Measurements from ENCODE around the gene PTPRH. TPM values are rescaled to one million over a fixed set of nuclear protein-coding genes. Genes with fewer than 3 reads are reported as not detected.
"Not testable (repeated sequence)": the region's sequence is repeated elsewhere in the genome, so short reads cannot be mapped to it uniquely, and the experiment has no call there.

The PTPRH gene
- total and polyA plus RNA-seq, 3 experiments from 2014 or later = not detected

DNA sequence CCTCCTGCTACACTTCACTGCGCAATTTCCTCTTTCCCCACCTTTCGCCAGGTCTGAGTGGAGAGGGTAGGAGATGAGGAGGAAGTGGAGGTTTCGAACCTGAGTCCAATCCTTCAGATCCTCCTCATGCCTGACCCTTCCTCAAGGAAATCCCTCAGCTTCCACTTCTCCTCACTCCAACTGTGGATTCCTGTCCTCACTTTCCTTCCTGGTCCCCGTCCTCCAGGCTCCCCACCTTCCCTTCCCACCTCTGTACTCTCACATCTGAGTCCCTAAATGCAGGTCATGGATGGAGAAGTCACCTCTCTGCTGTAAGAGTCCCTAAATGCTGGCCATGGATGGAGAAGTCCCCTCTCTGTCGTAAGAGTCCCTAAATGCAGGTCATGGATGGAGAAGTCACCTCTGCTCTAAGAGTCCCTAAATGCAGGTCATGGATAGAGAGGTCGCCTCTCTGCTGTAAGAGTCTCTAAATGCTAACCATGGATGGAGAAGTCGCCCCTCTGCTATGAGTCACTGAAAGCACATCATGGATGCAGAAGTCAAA is 16.2 kb upstream of the PTPRH start:
- no peak overlapping the region for H3K4me3 ChIP-seq (ENCODE audit: low read length)
- H3K4me3 Mint-ChIP-seq = no peak overlapping the region
- no peaks in the 10 kb centered on the region for H3K27me3 ChIP-seq (ENCODE audit: insufficient read depth, low read length, poor library complexity, severe bottlenecking)
- ChIA-PET POLR2A (no interaction called here), CTCF (no interaction called here)
- peaks cover 0 to 5% (median 0%) of the 10 kb centered on the region in 5 donors for H3K9me3 Mint-ChIP-seq
- H3K36me3 ChIP-seq (ENCODE audit: insufficient read depth, low read length) = peaks cover 5% of the 10 kb centered on the region
- H3K4me1 Mint-ChIP-seq = peaks cover 0 to 3% (median 3%) of the 10 kb centered on the region in 3 donors
- H3K27me3 Mint-ChIP-seq = no peaks in the 10 kb centered on the region
- H3K27ac ChIP-seq (ENCODE audit: low read depth, low read length) = no peak overlapping the region
- H3K27ac Mint-ChIP-seq = peak overlapping the region in 2 of 8 donors; percentile 52 to 79
- H3K4me1 ChIP-seq (ENCODE audit: insufficient read depth, low read length) = no peaks in the 10 kb centered on the region
- H3K9me3 ChIP-seq (ENCODE audit: low read length) = no peaks in the 10 kb centered on the region
- DNase-seq = no peak
- H3K36me3 Mint-ChIP-seq = peaks cover 8 to 54% (median 9%) of the 10 kb centered on the region in 3 donors

DNA sequence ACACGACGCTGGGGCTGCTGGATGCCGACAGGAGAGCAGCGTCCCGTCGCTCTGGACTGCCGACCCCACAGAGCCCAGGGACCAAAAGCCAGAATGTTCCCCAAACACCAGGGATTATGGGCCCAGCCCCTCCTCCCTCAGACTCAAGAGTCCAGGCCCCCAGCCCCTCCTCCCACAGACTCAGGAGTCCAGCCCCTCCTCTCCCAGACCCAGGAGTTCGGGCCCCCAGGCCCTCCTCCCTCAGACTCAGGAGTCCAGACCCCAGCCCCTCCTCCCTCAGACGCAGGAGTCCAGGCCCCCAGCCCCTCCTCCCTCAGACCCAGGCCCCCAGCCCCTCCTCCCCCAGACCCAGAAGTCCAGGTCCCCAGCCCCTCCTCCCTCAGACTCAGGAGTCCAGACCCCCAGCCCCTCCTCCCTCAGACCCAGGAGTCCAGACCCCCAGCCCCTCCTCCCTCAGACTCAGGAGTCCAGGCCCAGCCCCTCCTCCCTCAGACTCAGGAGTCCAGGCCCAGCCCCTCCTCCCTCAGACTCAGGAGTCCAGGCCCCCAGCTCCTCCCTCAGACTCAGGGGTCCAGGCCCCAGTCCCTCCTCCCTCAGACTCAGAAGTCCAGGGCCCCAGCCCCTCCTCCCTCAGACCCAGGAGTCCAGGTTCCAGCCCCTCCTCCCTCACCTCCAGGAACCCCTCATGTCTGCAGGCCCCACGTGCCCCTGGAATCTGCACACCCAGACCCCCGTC is 15.5 kb upstream of the PTPRH start:
- not testable (repeated sequence) for H3K36me3 ChIP-seq (ENCODE audit: insufficient read depth, low read length)

DNA sequence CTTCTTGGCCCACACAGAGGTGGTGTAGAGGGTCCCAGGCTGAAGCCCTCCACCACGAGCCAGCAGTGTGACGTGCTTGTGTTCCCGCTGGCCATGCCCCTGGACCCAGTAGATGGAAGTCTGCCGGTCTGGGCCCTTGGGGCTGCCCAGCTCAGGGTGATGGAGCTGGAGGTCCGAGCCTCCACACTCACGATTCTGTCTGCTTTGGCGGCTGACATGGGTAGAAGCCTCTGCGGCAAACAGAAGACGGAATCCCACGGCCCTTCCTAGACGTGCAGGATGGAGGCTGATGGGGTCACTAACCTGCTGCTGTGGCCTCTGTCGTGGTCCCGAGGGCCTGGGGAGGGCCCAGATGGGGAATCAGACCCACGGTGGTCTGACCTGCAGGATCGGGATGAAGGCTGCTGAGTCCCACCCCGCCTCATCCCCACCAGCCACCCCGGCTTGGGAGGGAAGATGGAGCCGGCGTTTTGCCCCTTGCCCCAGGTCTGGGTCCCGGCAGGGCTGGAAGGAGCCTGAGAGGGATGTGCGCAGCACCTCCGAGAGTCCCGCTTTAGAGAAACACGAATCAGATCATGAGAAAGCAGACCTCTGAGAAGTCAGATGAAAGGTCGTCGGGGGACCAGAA is 14.9 kb upstream of the PTPRH start:
- H3K4me1 Mint-ChIP-seq = peaks cover 0 to 3% (median 3%) of the 10 kb centered on the region in 3 donors
- Histone ChIP-seq H3K27ac (ENCODE audit: low read depth, low read length) (no peak overlapping the region), H3K27me3 (ENCODE audit: insufficient read depth, low read length, poor library complexity, severe bottlenecking) (no peaks in the 10 kb centered on the region), H3K9me3 (ENCODE audit: low read length) (no peaks in the 10 kb centered on the region), H3K36me3 (ENCODE audit: insufficient read depth, low read length) (peaks cover under 1% of the 10 kb centered on the region), H3K4me3 (ENCODE audit: low read length) (no peak overlapping the region), H3K4me1 (ENCODE audit: insufficient read depth, low read length) (no peaks in the 10 kb centered on the region)
- peaks cover 8 to 43% (median 9%) of the 10 kb centered on the region in 3 donors for H3K36me3 Mint-ChIP-seq
- no peak overlapping the region for H3K27ac Mint-ChIP-seq
- H3K9me3 Mint-ChIP-seq = peaks cover 0 to 5% (median 0%) of the 10 kb centered on the region in 5 donors
- POLR2A ChIA-PET = no interaction called here
- H3K27me3 Mint-ChIP-seq = no peaks in the 10 kb centered on the region
- no peak for DNase-seq
- no peak overlapping the region for H3K4me3 Mint-ChIP-seq
- CTCF ChIA-PET = no interaction called here

More for the DNA sequence above, 15.5 kb upstream of the PTPRH start:
- POLR2A ChIA-PET; DNase-seq; H3K27ac ChIP-seq (ENCODE audit: low read depth, low read length); CTCF ChIA-PET; H3K4me3 Mint-ChIP-seq; H3K4me1 Mint-ChIP-seq; H3K27me3 ChIP-seq (ENCODE audit: insufficient read depth, low read length, poor library complexity, severe bottlenecking); H3K4me1 ChIP-seq (ENCODE audit: insufficient read depth, low read length); H3K4me3 ChIP-seq (ENCODE audit: low read length); H3K9me3 Mint-ChIP-seq; H3K27ac Mint-ChIP-seq; H3K9me3 ChIP-seq (ENCODE audit: low read length); H3K27me3 Mint-ChIP-seq: not testable (repeated sequence)
- peaks cover 8 to 48% (median 9%) of the 10 kb centered on the region in 3 donors for H3K36me3 Mint-ChIP-seq

DNA sequence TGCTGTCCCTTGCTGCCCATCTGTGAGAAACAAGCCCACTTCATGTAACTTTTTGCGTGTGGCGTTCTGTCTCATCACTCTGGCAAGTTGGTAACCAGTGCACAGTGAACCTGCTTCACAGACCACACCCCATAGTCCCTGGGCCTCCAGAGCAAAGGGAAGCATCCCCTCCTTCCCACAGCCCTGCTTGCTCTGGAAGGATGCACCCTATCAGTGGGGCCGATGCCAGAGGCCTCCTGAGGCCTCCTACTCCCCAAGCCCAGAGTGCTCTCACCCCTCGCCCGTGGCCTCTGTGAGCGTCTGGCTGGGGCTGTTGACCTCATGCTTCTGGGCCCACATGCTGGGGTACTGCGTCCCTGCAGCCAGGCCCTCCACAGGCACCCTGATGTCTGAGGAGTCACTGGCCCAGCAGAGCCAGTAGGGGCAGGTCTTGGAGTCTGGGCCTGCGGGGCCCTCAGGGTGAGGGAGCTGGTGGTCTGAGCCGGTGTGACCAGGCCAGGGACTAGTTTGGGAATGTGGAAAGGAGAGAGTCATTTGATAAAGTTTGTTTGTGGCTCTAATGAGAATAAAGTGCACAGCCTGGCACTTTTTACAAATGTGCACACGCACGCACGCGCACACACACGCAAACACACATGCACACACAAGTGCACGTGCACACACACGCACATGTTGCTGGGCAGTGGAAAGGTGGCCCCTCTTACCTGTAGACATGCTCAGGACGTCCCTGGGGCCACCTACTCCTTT is 14.2 kb upstream of the PTPRH start:
- H3K9me3 Mint-ChIP-seq = peaks cover 0 to 5% (median 0%) of the 10 kb centered on the region in 5 donors
- H3K36me3 ChIP-seq (ENCODE audit: insufficient read depth, low read length) = no peaks in the 10 kb centered on the region
- no peak overlapping the region for H3K4me3 Mint-ChIP-seq
- H3K4me1 Mint-ChIP-seq = peaks cover 0 to 3% (median 3%) of the 10 kb centered on the region in 3 donors
- no peaks in the 10 kb centered on the region for H3K27me3 Mint-ChIP-seq
- no peak overlapping the region for H3K27ac ChIP-seq (ENCODE audit: low read depth, low read length)
- H3K4me1 ChIP-seq (ENCODE audit: insufficient read depth, low read length) = no peaks in the 10 kb centered on the region
- no peaks in the 10 kb centered on the region for H3K27me3 ChIP-seq (ENCODE audit: insufficient read depth, low read length, poor library complexity, severe bottlenecking)
- no peak overlapping the region for H3K4me3 ChIP-seq (ENCODE audit: low read length)
- DNase-seq = no peak
- ChIA-PET POLR2A (no interaction called here), CTCF (no interaction called here)
- H3K27ac Mint-ChIP-seq = peak overlapping the region in 2 of 8 donors; percentile 71 to 85
- H3K36me3 Mint-ChIP-seq = peaks cover 8 to 36% (median 9%) of the 10 kb centered on the region in 3 donors
- H3K9me3 ChIP-seq (ENCODE audit: low read length) = no peaks in the 10 kb centered on the region

DNA sequence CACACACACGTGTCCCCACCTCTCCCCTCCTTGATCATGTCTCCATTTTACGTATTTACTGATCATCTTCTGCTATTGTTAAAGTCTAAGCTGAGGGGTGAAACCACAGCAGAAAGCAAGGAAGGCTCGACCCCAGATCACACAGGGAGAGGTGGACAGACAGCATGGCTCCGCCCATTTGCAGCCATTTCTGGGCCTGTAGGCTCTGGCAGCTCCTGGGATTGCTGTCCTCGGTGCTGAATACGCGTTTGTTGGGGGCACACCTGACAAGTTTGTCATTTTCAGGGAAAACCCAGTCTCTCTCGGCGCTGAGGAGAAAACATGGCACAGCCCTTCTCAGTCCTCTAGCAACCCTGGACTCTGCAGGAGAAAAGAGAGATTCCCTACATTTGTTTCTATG is 11.2 kb upstream of the PTPRH start:
- no peak for DNase-seq

DNA sequence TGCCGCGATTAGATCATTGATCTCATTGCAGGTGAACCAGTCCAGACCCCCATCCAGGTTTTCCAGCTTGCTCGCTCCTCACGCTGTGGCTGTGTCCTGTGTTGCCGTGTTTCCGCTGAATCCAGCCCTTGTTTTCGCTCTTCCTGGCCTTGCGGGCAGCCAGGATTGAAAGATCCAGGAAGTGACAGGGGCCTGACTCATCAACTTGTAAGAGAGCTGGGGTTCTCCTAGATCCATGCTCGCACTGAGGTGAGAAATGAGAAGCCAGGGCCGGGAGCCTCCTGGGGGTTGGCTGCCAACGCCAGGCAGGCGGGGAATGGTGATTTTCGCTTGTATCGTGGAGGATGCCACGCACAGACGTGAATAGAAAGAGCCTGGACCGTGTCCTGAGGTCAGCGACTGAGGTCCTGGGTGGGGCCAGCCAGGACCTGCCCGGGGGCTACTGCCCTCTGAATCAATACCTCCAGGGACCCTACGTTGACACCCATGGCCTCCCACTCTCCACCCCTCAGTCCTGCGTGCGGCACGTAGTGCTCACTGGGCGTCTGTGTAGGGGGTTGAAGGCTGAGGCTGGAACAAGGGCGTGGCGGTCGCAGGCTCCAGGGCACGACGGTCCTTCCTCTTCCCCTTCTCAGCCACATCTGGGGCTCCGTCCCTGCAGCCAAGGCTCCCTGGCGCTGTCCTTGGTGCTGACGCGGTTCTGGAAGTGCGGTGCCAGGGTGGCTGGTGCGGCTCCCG is 7.3 kb upstream of the PTPRH start:
- peak in 3 of 5 donors; percentile 10 to 30 (median 12) for DNase-seq
- peak overlapping the region in 2 of 7 donors; percentile 38 to 44 for H3K4me3 Mint-ChIP-seq
- Histone ChIP-seq H3K4me1 (ENCODE audit: insufficient read depth, low read length) (peaks cover 12% of the 10 kb centered on the region), H3K27me3 (ENCODE audit: insufficient read depth, low read length, poor library complexity, severe bottlenecking) (no peaks in the 10 kb centered on the region), H3K36me3 (ENCODE audit: insufficient read depth, low read length) (no peaks in the 10 kb centered on the region), H3K27ac (ENCODE audit: low read depth, low read length) (peak overlapping the region; percentile 44), H3K4me3 (ENCODE audit: low read length) (no peak overlapping the region), H3K9me3 (ENCODE audit: low read length) (no peaks in the 10 kb centered on the region)
- peaks cover 0 to 11% (median 4%) of the 10 kb centered on the region in 3 donors for H3K36me3 Mint-ChIP-seq
- CTCF ChIA-PET = no interaction called here
- H3K4me1 Mint-ChIP-seq = peaks cover 9 to 15% (median 12%) of the 10 kb centered on the region in 3 donors
- peaks cover 13 to 21% of the 10 kb centered on the region in 2 donors for H3K27me3 Mint-ChIP-seq
- peaks cover 11 to 18% (median 13%) of the 10 kb centered on the region in 5 donors for H3K9me3 Mint-ChIP-seq
- peak overlapping the region in 3 of 8 donors; percentile 14 to 56 (median 43) for H3K27ac Mint-ChIP-seq
- POLR2A ChIA-PET = no interaction called here

More for the DNA sequence above, 11.2 kb upstream of the PTPRH start:
- H3K36me3 ChIP-seq (ENCODE audit: insufficient read depth, low read length) = no peaks in the 10 kb centered on the region
- no peaks in the 10 kb centered on the region for H3K27me3 ChIP-seq (ENCODE audit: insufficient read depth, low read length, poor library complexity, severe bottlenecking)
- Mint-ChIP-seq H3K36me3 (peaks cover 4 to 10% (median 6%) of the 10 kb centered on the region in 3 donors), H3K27ac (no peak overlapping the region), H3K9me3 (peaks cover 0 to 10% (median 4%) of the 10 kb centered on the region in 5 donors), H3K4me3 (no peak overlapping the region), H3K4me1 (peaks cover 9 to 14% (median 12%) of the 10 kb centered on the region in 3 donors), H3K27me3 (peaks cover 2 to 7% of the 10 kb centered on the region in 2 donors)
- H3K4me3 ChIP-seq (ENCODE audit: low read length) = no peak overlapping the region
- H3K9me3 ChIP-seq (ENCODE audit: low read length) = no peaks in the 10 kb centered on the region
- no peak overlapping the region for H3K27ac ChIP-seq (ENCODE audit: low read depth, low read length)
- CTCF ChIA-PET = interaction anchor here (0.8 to 1.0 kb wide), 2 partner anchors 158 to 283 kb away, joined by 3 read pairs; partner anchors contain the start of gene RDH13
- POLR2A ChIA-PET = no interaction called here
- H3K4me1 ChIP-seq (ENCODE audit: insufficient read depth, low read length) = peaks cover 12% of the 10 kb centered on the region

DNA sequence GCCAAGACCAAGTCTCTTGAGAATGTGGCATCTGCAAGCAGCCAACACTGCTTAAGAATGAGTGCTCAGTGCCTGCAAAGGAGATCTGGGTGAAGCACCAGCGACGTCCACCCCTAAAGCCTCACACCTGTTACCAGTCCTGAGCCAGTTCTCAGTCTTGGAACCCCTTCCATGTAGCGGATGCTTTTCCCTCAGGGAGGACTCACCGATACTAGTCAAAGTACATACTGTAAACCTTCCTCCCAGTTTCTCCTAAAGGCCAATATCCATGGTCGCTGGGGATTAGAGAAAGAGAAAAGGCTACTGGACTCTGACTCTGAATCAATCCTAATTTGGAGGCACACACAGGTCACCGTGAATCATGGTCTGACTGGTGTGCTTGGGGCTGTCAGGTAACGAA is 4.2 kb upstream of the PTPRH start:
- Histone ChIP-seq H3K27me3 (ENCODE audit: insufficient read depth, low read length, poor library complexity, severe bottlenecking) (no peaks in the 10 kb centered on the region), H3K4me1 (ENCODE audit: insufficient read depth, low read length) (peaks cover 12% of the 10 kb centered on the region), H3K36me3 (ENCODE audit: insufficient read depth, low read length) (no peaks in the 10 kb centered on the region), H3K4me3 (ENCODE audit: low read length) (no peak overlapping the region), H3K9me3 (ENCODE audit: low read length) (no peaks in the 10 kb centered on the region), H3K27ac (ENCODE audit: low read depth, low read length) (no peak overlapping the region)
- Mint-ChIP-seq H3K36me3 (peaks cover 0 to 6% (median 0%) of the 10 kb centered on the region in 3 donors), H3K4me3 (no peak overlapping the region), H3K9me3 (peaks cover 7 to 16% (median 13%) of the 10 kb centered on the region in 5 donors), H3K27me3 (peaks cover 26 to 29% of the 10 kb centered on the region in 2 donors), H3K4me1 (peaks cover 6 to 15% (median 12%) of the 10 kb centered on the region in 3 donors), H3K27ac (no peak overlapping the region)
- no peak for DNase-seq
- POLR2A ChIA-PET = no interaction called here
- CTCF ChIA-PET = no interaction called here
